D721Med (cell line): Measurements from ENCODE around the gene ATP1A3.

Source experiments
- DNase-seq: peaks from one replicate; pipeline ENCODE4 v3.0.0; 2011; ENCODE audit warnings: low spot score; ENCODE audit not compliant: insufficient read length
- FAIRE-seq: peaks from 2 replicates; lab custom pipeline; 2011; peaks lifted over from hg19 to GRCh38; lab: Jason Lieb, UNC
- CTCF ChIP-seq: IDR thresholded peaks from 2 replicates; pipeline ENCODE4 v1.5.1; 2012; ENCODE audit warnings: mild to moderate bottlenecking, control low read depth; ENCODE audit not compliant: insufficient read depth; ENCODE audit errors: missing control alignments

Gene ATP1A3

GRCh38 chr19:41935760-41936415 is 58.1 kb downstream of the ATP1A3 start:
- no peak for TF ChIP-seq CTCF
- no peak for DNase-seq
- no peak for FAIRE-seq

- peak; percentile 85 for TF ChIP-seq CTCF
- DNase-seq (no peak), FAIRE-seq (no peak)
Observed at GRCh38 chr19:41934849-41935374, 59.1 kb downstream of the ATP1A3 start.

- no peak for FAIRE-seq
- no peak for DNase-seq
- no peak for TF ChIP-seq CTCF
Observed at GRCh38 chr19:41933693-41934426, 60.2 kb downstream of the ATP1A3 start.

- no peak for FAIRE-seq
- TF ChIP-seq CTCF = no peak
Observed at GRCh38 chr19:41932720-41933332, 61.2 kb downstream of the ATP1A3 start.

GRCh38 chr19:41932259-41932719 is 61.7 kb downstream of the ATP1A3 start:
- FAIRE-seq = no peak

More at GRCh38 chr19:41932720-41933332, 61.2 kb downstream of the ATP1A3 start:
- no peak for DNase-seq

GRCh38 chr19:41930926-41931592 is 63.0 kb downstream of the ATP1A3 start:
- FAIRE-seq (no peak), DNase-seq (peak; percentile 82)
- TF ChIP-seq CTCF = peak; percentile 53

More at GRCh38 chr19:41932259-41932719, 61.7 kb downstream of the ATP1A3 start:
- no peak for DNase-seq
- no peak for TF ChIP-seq CTCF
